LNCaP clone FGC (cell line): ENCODE data around the gene RSAD1.

Source experiments
- DNase-seq: peaks from one replicate; pipeline ENCODE4 v3.0.0-alpha.2; 2011; ENCODE audit warnings: low read depth
- H3K4me3 ChIP-seq: 2 replicates; pipeline ENCODE4 v1.5.1; 2011; ENCODE audit warnings: mild to moderate bottlenecking, low read depth, low read length, control low read depth
- CTCF ChIP-seq: IDR thresholded peaks from 2 replicates; pipeline ENCODE4 v1.5.1; 2012; ENCODE audit warnings: mild to moderate bottlenecking; ENCODE audit not compliant: control insufficient read depth, insufficient read depth; ENCODE audit errors: extremely low read depth

Gene RSAD1

GRCh38 chr17:50493744-50494143 is 15.1 kb downstream of the RSAD1 start:
- DNase-seq, result no peak
- no peak overlapping the region for H3K4me3 ChIP-seq
- no peak for TF ChIP-seq CTCF

- TF ChIP-seq CTCF, result no peak
- H3K4me3 ChIP-seq, result no peak overlapping the region
- DNase-seq, result no peak
These were observed 16.7 kb downstream of the RSAD1 start for GRCh38 chr17:50495217-50495823.

GRCh38 chr17:50495918-50496317 is 17.3 kb downstream of the RSAD1 start:
- no peak for TF ChIP-seq CTCF
- no peak for DNase-seq
- H3K4me3 ChIP-seq, result no peak overlapping the region

GRCh38 chr17:50498021-50498874 is 19.6 kb downstream of the RSAD1 start:
- TF ChIP-seq CTCF, result no peak
- DNase-seq, result no peak
- no peak overlapping the region for H3K4me3 ChIP-seq

GRCh38 chr17:50499270-50499669 is 20.6 kb downstream of the RSAD1 start:
- no peak overlapping the region for H3K4me3 ChIP-seq
- no peak for DNase-seq
- no peak for TF ChIP-seq CTCF

GRCh38 chr17:50499721-50500120 is 21.1 kb downstream of the RSAD1 start:
- H3K4me3 ChIP-seq, result no peak overlapping the region
- TF ChIP-seq CTCF, result no peak
- no peak for DNase-seq
